HCT116 (cell line): ENCODE results near the gene ATG5. TPM values are rescaled to one million over a fixed set of nuclear protein-coding genes. Genes with fewer than 3 reads are reported as not detected.

Experiments
- ATAC-seq: fragments of 200-7000 bp; cut with Tn5 transposase; 2 replicates; pipeline ENCODE4 v1.9.1; 2020; ENCODE audit warnings: mild to moderate bottlenecking, moderate library complexity
- BruUV-seq: library from RNA; stranded (reverse); fragments of 400-500 nt; replicated peaks from 2 replicates; lab custom pipeline; 2021; lab: Mats Ljungman, UMichigan
- CTCF ChIA-PET: fragments of 300-600 bp; sonication (Branson Sonifier 250); formaldehyde crosslinking; loops from one replicate; lab custom pipeline; 2021; ENCODE audit warnings: antibody characterized with exemption; lab: Charles Lee
- POLR2A ChIA-PET: fragments of 300-600, 350-600 bp; sonication (Branson Sonifier 250); formaldehyde crosslinking; loops from one replicate; lab custom pipeline; 2021; ENCODE audit warnings: antibody characterized with exemption; lab: Charles Lee
- RAD21 ChIA-PET, 2 experiments: fragments of 300-600 bp; sonication (Branson Sonifier 250); formaldehyde crosslinking; loops; one replicate each; lab custom pipeline; 2023; ENCODE audit warnings: low total read pairs in 2 of 2; ENCODE audit not compliant: uncharacterized antibody in 2 of 2, unreplicated experiment in 2 of 2, low non-redundant PET in 1 of 2; lab: Charles Lee
- DNase-seq: peaks from one replicate; pipeline ENCODE4 v3.0.0-alpha.2; 2010; ENCODE audit warnings: low read depth, low spot score
- H2AFZ ChIP-seq: fragments of 200-600 bp; shearing (Covaris generic), sonication (generic); 2 replicates; pipeline ENCODE4 v1.6.1; 2017; ENCODE audit warnings: low read depth, mixed run types, mixed read lengths, antibody characterized with exemption, low read length; ENCODE audit not compliant: poor library complexity, severe bottlenecking
- H3K27ac ChIP-seq: 2 replicates; pipeline ENCODE4 v1.5.1; 2012; ENCODE audit warnings: low read depth, low read length
- H3K27me3 ChIP-seq: fragments of 200-600 bp; sonication (generic); 2 replicates; pipeline ENCODE4 v1.6.1; 2016; ENCODE audit warnings: mixed run types, low read length, mixed read lengths; ENCODE audit not compliant: insufficient read depth
- H3K36me3 ChIP-seq, 2 experiments: fragments of 200-500 bp in 1 of 2; fragments of 200-600 bp in 1 of 2; sonication (Bioruptor generic) in 1 of 2; sonication (generic) in 1 of 2; 2 replicates each; pipeline versions ENCODE4 v1.5.1 to v1.6.1; 2014 to 2016; ENCODE audit warnings: low read length in 2 of 2, inconsistent platforms in 1 of 2, mixed read lengths in 1 of 2, mixed run types in 1 of 2; ENCODE audit not compliant: insufficient read depth in 2 of 2, control insufficient read depth in 1 of 2
- H3K4me1 ChIP-seq, 2 experiments: fragments of 200-600 bp in 1 of 2; sonication (generic) in 1 of 2; 2 replicates each; pipeline versions ENCODE4 v1.5.1 to v1.6.1; 2012 to 2017; ENCODE audit warnings: low read length in 2 of 2, inconsistent platforms in 1 of 2, mild to moderate bottlenecking in 1 of 2, mixed read lengths in 1 of 2, mixed run types in 1 of 2, moderate library complexity in 1 of 2; ENCODE audit not compliant: insufficient read depth in 2 of 2, control insufficient read depth in 1 of 2
- H3K4me2 ChIP-seq: fragments of 200-600 bp; sonication (generic); 2 replicates; pipeline ENCODE4 v1.6.1; 2017; ENCODE audit warnings: mixed run types, low read length, mixed read lengths
- H3K4me3 ChIP-seq, 2 experiments: fragments of 200-600 bp in 1 of 2; sonication (generic) in 1 of 2; replicated peaks in 1 of 2; 2 replicates each; pipeline ENCODE4 v1.5.1; 2011 to 2016; ENCODE audit warnings: low read length in 2 of 2, control low read depth in 1 of 2, low read depth in 1 of 2, mild to moderate bottlenecking in 1 of 2, mixed read lengths in 1 of 2, mixed run types in 1 of 2
- H3K79me2 ChIP-seq: fragments of 200-600 bp; sonication (generic); 2 replicates; pipeline ENCODE4 v1.6.1; 2017; ENCODE audit warnings: mild to moderate bottlenecking, mixed run types, low read length, moderate library complexity, mixed read lengths; ENCODE audit not compliant: insufficient read depth
- H3K9ac ChIP-seq: fragments of 200-600 bp; sonication (generic); 2 replicates; pipeline ENCODE4 v1.6.1; 2016; ENCODE audit warnings: low read length, mixed read lengths
- H3K9me2 ChIP-seq: fragments of 200-600 bp; sonication (generic), shearing (Covaris generic); 2 replicates; pipeline ENCODE4 v1.6.1; 2017; ENCODE audit warnings: mixed run types, mild to moderate bottlenecking, moderate library complexity; ENCODE audit not compliant: insufficient read depth
- H3K9me3 ChIP-seq, 2 experiments: fragments of 200-500 bp in 1 of 2; fragments of 200-600 bp in 1 of 2; sonication (Bioruptor generic) in 1 of 2; sonication (generic) in 1 of 2; 2 replicates each; pipeline ENCODE4 v1.6.1; 2014 to 2017; ENCODE audit warnings: low read length in 2 of 2, mixed read lengths in 2 of 2, inconsistent platforms in 1 of 2, low read depth in 1 of 2, mild to moderate bottlenecking in 1 of 2, mixed run types in 1 of 2, moderate library complexity in 1 of 2; ENCODE audit not compliant: control insufficient read depth in 1 of 2, insufficient read depth in 1 of 2
- H4K20me1 ChIP-seq: fragments of 200-600 bp; sonication (generic), shearing (Covaris generic); 2 replicates; pipeline ENCODE4 v1.6.1; 2017; ENCODE audit warnings: mixed run types, mild to moderate bottlenecking, moderate library complexity; ENCODE audit not compliant: insufficient read depth
- ATF3 ChIP-seq: IDR thresholded peaks from 2 replicates; pipeline ENCODE4 v1.6.1; 2012
- POLR2A ChIP-seq: IDR thresholded peaks from 2 replicates; pipeline ENCODE4 v1.7.0; 2011; ENCODE audit warnings: borderline replicate concordance; ENCODE audit not compliant: insufficient read depth, insufficient read length; ENCODE audit errors: extremely low read depth
- TCF7L2 ChIP-seq: IDR thresholded peaks from 2 replicates; pipeline ENCODE4 v1.7.0; 2011; ENCODE audit warnings: borderline replicate concordance, inconsistent platforms; ENCODE audit not compliant: insufficient read depth, insufficient read length; ENCODE audit errors: extremely low read depth
- ZBTB33 ChIP-seq: IDR thresholded peaks from 2 replicates; pipeline ENCODE4 v1.6.1; 2011; ENCODE audit warnings: mild to moderate bottlenecking, low read length, moderate library complexity; ENCODE audit not compliant: insufficient replicate concordance; ENCODE audit errors: extremely low read depth
- intact Hi-C: fragments of 100-400 bp; cut with micrococcal nuclease; formaldehyde crosslinking; loops from 2 replicates; pipeline ENCODE4 v1.10.0; 2022
- total RNA-seq: library from RNA; stranded (reverse); gene quantifications from one replicate; pipeline ENCODE4 v1.2.1, GENCODE V29; 2021; ENCODE audit not compliant: unreplicated experiment

Gene ATG5
- total RNA-seq, 1 experiment from 2014 or later = 39.6 TPM

- H2AFZ ChIP-seq = no peak overlapping the region
- TF ChIP-seq ZBTB33 (no peak), ATF3 (no peak), TCF7L2 (no peak), POLR2A (no peak)
- TF ChIP-seq, all 23 proteins: peak for 0
- H4K20me1 ChIP-seq = no peaks in the 10 kb centered on the region
- DNase-seq (no peak), ATAC-seq (no peak)
- no TSS peak for BruUV-seq
- no peaks in the 10 kb centered on the region for H3K79me2 ChIP-seq
- no peak overlapping the region for H3K4me2 ChIP-seq
- H3K27me3 ChIP-seq = no peaks in the 10 kb centered on the region
- intact Hi-C loops = no loop called here
- no peaks in the 10 kb centered on the region for H3K9me2 ChIP-seq
- H3K4me3 ChIP-seq = no peak overlapping the region
- H3K9me3 ChIP-seq = no peaks in the 10 kb centered on the region
- ChIA-PET RAD21 (no interaction called here), POLR2A (no interaction called here), CTCF (no interaction called here)
- H3K4me1 ChIP-seq = peaks cover 0 to 6% of the 10 kb centered on the region in 2 experiments; a peak in 1 of 4 replicates
- no peaks in the 10 kb centered on the region for H3K36me3 ChIP-seq
- no peak overlapping the region for H3K27ac ChIP-seq
- H3K9ac ChIP-seq = no peak overlapping the region
Measured at GRCh38 chr6:106165885-106166485, 159.6 kb downstream of the ATG5 start.
